Naive thymus-derived CD4-positive, alpha-beta T cell (primary cell): Measurements from ENCODE around the gene MYL6. TPM values are rescaled to one million over a fixed set of nuclear protein-coding genes. Genes with fewer than 3 reads are reported as not detected.
"Not testable (repeated sequence)": the region's sequence is repeated elsewhere in the genome, so short reads cannot be mapped to it uniquely, and the experiment has no call there.

Experiments used
- ATAC-seq: fragments of 150-1000 bp; cut with Tn5 transposase; 2 replicates; pipeline ENCODE4 v1.10.0; 2021; ENCODE audit warnings: mild to moderate bottlenecking, moderate library complexity
- CTCF ChIA-PET: fragments of 350-600 bp; sonication (Branson Sonifier 250); formaldehyde crosslinking; loops from one replicate; lab custom pipeline; 2021; ENCODE audit warnings: antibody characterized with exemption; lab: Charles Lee
- POLR2A ChIA-PET: fragments of 350-600 bp; sonication (Branson Sonifier 250); formaldehyde crosslinking; loops from one replicate; lab custom pipeline; 2021; ENCODE audit warnings: antibody characterized with exemption, inconsistent platforms; lab: Charles Lee
- DNase-seq, 9 donors: peaks; one replicate each; pipeline versions ENCODE4 v3.0.0 to v3.0.0-alpha.2; 2020 to 2022; ENCODE audit warnings: mixed read lengths in 1 of 9
- H3K27ac ChIP-seq: one replicate; pipeline ENCODE4 v1.7.0; 2013; ENCODE audit warnings: mild to moderate bottlenecking, low read depth, low read length, moderate library complexity
- H3K27me3 ChIP-seq, 2 donors: one replicate each; pipeline ENCODE4 v1.7.0; 2013; ENCODE audit warnings: low read length in 2 of 2, mild to moderate bottlenecking in 2 of 2, moderate library complexity in 2 of 2; ENCODE audit not compliant: control insufficient read depth in 2 of 2, insufficient read depth in 2 of 2
- H3K36me3 ChIP-seq, 3 experiments: 1 replicate in 2 of 3; 2 replicates in 1 of 3; pipeline ENCODE4 v1.7.0; 2013; ENCODE audit warnings: low read length in 3 of 3, mild to moderate bottlenecking in 3 of 3, moderate library complexity in 1 of 3; ENCODE audit not compliant: insufficient read depth in 3 of 3, control insufficient read depth in 2 of 3
- H3K4me1 ChIP-seq, 2 donors: one replicate each; pipeline ENCODE4 v1.7.0; 2013; ENCODE audit warnings: low read length in 2 of 2, mild to moderate bottlenecking in 2 of 2, moderate library complexity in 1 of 2; ENCODE audit not compliant: control insufficient read depth in 2 of 2, insufficient read depth in 2 of 2
- H3K4me3 ChIP-seq: 2 replicates; pipeline ENCODE4 v1.7.0; 2013; ENCODE audit warnings: mild to moderate bottlenecking, low read length
- H3K9me3 ChIP-seq, 3 experiments: 1 replicate in 2 of 3; 2 replicates in 1 of 3; pipeline ENCODE4 v1.7.0; 2013; ENCODE audit warnings: low read length in 3 of 3; ENCODE audit not compliant: control insufficient read depth in 2 of 3
- H3K27ac Mint-ChIP-seq, 9 donors: one replicate each; pipeline ENCODE4 v1.8.0; 2020 to 2022; ENCODE audit warnings: mixed read lengths in 9 of 9, mild to moderate bottlenecking in 8 of 9, moderate library complexity in 5 of 9, inconsistent platforms in 2 of 9
- H3K27me3 Mint-ChIP-seq, 5 donors: one replicate each; pipeline ENCODE4 v1.8.0; 2021 to 2022; ENCODE audit warnings: mixed read lengths in 5 of 5, mild to moderate bottlenecking in 1 of 5
- H3K36me3 Mint-ChIP-seq, 5 donors: one replicate each; pipeline ENCODE4 v1.8.0; 2020 to 2022; ENCODE audit warnings: mixed read lengths in 5 of 5, mild to moderate bottlenecking in 3 of 5, inconsistent platforms in 1 of 5
- H3K4me1 Mint-ChIP-seq, 7 donors: one replicate each; pipeline ENCODE4 v1.8.0; 2020 to 2022; ENCODE audit warnings: mixed read lengths in 7 of 7, mild to moderate bottlenecking in 3 of 7, inconsistent platforms in 1 of 7
- H3K4me3 Mint-ChIP-seq, 10 donors: one replicate each; pipeline ENCODE4 v1.8.0; 2020 to 2022; ENCODE audit warnings: mild to moderate bottlenecking in 10 of 10, mixed read lengths in 10 of 10, moderate library complexity in 6 of 10, inconsistent platforms in 2 of 10
- H3K9me3 Mint-ChIP-seq, 11 donors: one replicate each; pipeline ENCODE4 v1.8.0; 2020 to 2022; ENCODE audit warnings: mixed read lengths in 11 of 11, mild to moderate bottlenecking in 4 of 11, inconsistent platforms in 1 of 11, moderate library complexity in 1 of 11
- intact Hi-C, 2 donors: fragments of 100-400 bp; cut with micrococcal nuclease; formaldehyde crosslinking; loops; one replicate each; pipeline ENCODE4 v1.15.1; 2023
- polyA plus RNA-seq, 2 donors: library from polyadenylated mRNA; unstranded; fragments of 300-500 nt; fragmentation: Illumina TruSeq; gene quantifications; one replicate each; pipeline ENCODE4 v1.2.3, GENCODE V29; 2021
- total RNA-seq, 6 experiments: library from RNA in 5 of 6; stranded (reverse) in 5 of 6; gene quantifications; 1 replicate in 5 of 6; 2 replicates in 1 of 6; pipeline ENCODE4 v1.2.3 and lab custom pipeline; 2021 to 2026

MYL6 gene
- total and polyA plus RNA-seq, 7 experiments from 2014 or later: 428 to 2,144 (median 805) TPM

GRCh38 chr12:56193025-56193578 is 34.9 kb downstream of the MYL6 start:
- Mint-ChIP-seq H3K4me3 (peak overlapping the region in 3 of 10 donors; percentile 5 to 27 (median 15)), H3K27ac (peak overlapping the region in 8 of 9 donors; percentile 4 to 80 (median 60)), H3K9me3 (peaks cover 0 to 8% (median 0%) of the 10 kb centered on the region in 11 donors), H3K4me1 (peaks cover 20 to 32% (median 30%) of the 10 kb centered on the region in 7 donors), H3K36me3 (peaks cover 0 to 4% (median 0%) of the 10 kb centered on the region in 5 donors), H3K27me3 (peaks cover 0 to 4% (median 0%) of the 10 kb centered on the region in 5 donors)
- Histone ChIP-seq H3K27me3 (no peaks in the 10 kb centered on the region), H3K4me3 (no peak overlapping the region), H3K27ac (no peak overlapping the region), H3K36me3 (no peaks in the 10 kb centered on the region), H3K4me1 (peaks cover 5 to 9% of the 10 kb centered on the region in 2 donors), H3K9me3 (no peaks in the 10 kb centered on the region)
- DNase-seq: peak in 8 of 9 donors; percentile 55 to 78 (median 74)
- intact Hi-C loops: loop anchor here (1.0 to 10.0 kb wide), 9 partner anchors 31 to 382 kb away; partner anchors contain the start of genes ANKRD52 (in 2 of the 2), COQ10A (in 2 of the 2), NABP2 (in 2 of the 2) and ORMDL2 (in 1 of the 2)
- POLR2A ChIA-PET: interaction anchor here (0.6 to 12.4 kb wide), 10 partner anchors 18 to 271 kb away, joined by 3 to 192 read pairs (median 5); partner anchors contain the start of genes ESYT1, PA2G4, RNF41 and RPL41
- CTCF ChIA-PET: interaction anchor here (0.6 to 8.1 kb wide), 8 partner anchors 9 to 283 kb away, joined by 3 to 193 read pairs (median 3); partner anchors contain the start of genes ESYT1, RPL41 and ZC3H10
- peak; percentile 38 for ATAC-seq

- H3K27me3 Mint-ChIP-seq, H3K4me1 ChIP-seq, H3K27ac ChIP-seq, H3K9me3 Mint-ChIP-seq, H3K4me3 ChIP-seq, H3K36me3 Mint-ChIP-seq, DNase-seq, H3K36me3 ChIP-seq, CTCF ChIA-PET, H3K27me3 ChIP-seq, H3K9me3 ChIP-seq, ATAC-seq, H3K4me3 Mint-ChIP-seq, H3K27ac Mint-ChIP-seq: not testable (repeated sequence)
- intact Hi-C loops: loop anchor here in 1 of 2 donors (10.0 kb wide), 1 partner anchor 378 kb away; no protein-coding TSS in a partner anchor
- POLR2A ChIA-PET: interaction anchor here (0.7 to 2.6 kb wide), 5 partner anchors 24 to 114 kb away, joined by 3 to 12 read pairs (median 4); partner anchors contain the start of genes ANKRD52 and RNF41
- peaks cover 7 to 17% (median 10%) of the 10 kb centered on the region in 7 donors for H3K4me1 Mint-ChIP-seq
These were observed 38.8 kb downstream of the MYL6 start for GRCh38 chr12:56196818-56197550.

DNA sequence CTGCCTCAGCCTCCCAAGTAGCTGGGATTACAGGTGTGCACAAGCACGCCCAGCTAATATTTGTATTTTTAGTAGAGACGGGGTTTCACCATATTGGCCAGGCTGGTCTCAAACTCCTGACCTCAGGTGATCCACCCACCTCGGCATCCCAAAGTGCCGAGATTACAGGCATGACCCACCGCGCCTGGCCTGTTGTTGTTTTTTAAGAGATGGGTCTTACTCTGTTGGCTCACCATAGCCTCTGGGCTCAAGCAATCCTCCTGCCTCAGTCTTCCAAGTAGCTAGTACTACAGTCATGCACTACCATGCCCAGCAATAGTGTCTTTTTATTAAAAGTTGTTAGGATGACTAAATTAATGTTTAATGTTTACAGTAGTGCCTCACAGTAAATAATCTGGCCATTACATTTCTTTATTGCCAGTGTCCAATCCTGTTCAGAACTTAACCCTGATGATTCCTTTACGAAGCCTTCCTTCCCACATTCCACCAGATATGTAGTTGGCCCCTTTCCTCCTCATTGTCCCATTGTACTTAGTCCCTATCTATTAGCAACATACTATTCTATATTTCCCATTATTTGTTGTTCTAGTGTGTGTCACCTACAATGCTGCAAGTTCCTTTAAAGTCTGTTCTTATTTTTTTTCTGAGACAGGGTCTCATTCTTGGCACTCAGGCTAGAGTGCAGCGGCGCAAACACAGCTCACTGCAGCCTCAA is 39.9 kb downstream of the MYL6 start:
- Histone ChIP-seq H3K27ac (no peak overlapping the region), H3K27me3 (no peaks in the 10 kb centered on the region), H3K9me3 (no peaks in the 10 kb centered on the region), H3K4me3 (no peak overlapping the region), H3K36me3 (no peaks in the 10 kb centered on the region), H3K4me1 (no peaks in the 10 kb centered on the region)
- Mint-ChIP-seq H3K36me3 (peaks cover 0 to 4% (median 0%) of the 10 kb centered on the region in 5 donors), H3K27ac (peak overlapping the region in 3 of 9 donors; percentile 17 to 26 (median 21)), H3K27me3 (no peaks in the 10 kb centered on the region), H3K4me3 (no peak overlapping the region), H3K4me1 (peaks cover 4 to 17% (median 8%) of the 10 kb centered on the region in 7 donors), H3K9me3 (no peaks in the 10 kb centered on the region)
- ChIA-PET POLR2A (interaction anchor here (0.7 to 1.2 kb wide), 3 partner anchors 10 to 132 kb away, joined by 3 to 4 read pairs (median 3); partner anchors contain the start of gene RNF41), CTCF (interaction anchor here (0.6 to 0.9 kb wide), 3 partner anchors 21 to 266 kb away, joined by 3 to 4 read pairs (median 3); partner anchors contain the start of gene RNF41)
- DNase-seq (no peak), ATAC-seq (no peak)
- intact Hi-C loops: loop anchor here in 1 of 2 donors (10.0 kb wide), 1 partner anchor 377 kb away; no protein-coding TSS in a partner anchor

DNA sequence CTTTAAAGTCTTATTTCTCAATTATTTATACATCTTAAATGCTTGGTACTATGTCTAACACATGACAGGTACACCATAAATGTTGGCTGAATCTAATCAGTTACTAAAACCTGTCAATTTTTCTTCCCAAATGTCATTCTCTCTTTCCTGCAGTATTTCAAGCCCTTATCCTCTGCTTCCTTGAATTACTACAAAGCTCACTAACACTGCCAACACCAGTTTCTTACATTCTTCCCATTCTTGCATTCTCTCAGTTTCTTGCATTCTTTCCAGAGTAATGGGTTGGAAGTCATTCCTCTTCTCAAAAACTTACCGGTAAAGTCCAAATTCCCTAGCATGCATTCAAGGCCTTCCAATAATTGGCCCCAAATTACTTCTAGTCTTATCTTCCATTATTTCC is 40.7 kb downstream of the MYL6 start:
- H3K4me1 ChIP-seq: no peaks in the 10 kb centered on the region
- Mint-ChIP-seq H3K4me1 (peaks cover 0 to 12% (median 5%) of the 10 kb centered on the region in 7 donors), H3K4me3 (peak overlapping the region in 1 of 10 donors; percentile 26), H3K27me3 (no peaks in the 10 kb centered on the region), H3K27ac (peak overlapping the region in 5 of 9 donors; percentile 21 to 54 (median 46)), H3K9me3 (no peaks in the 10 kb centered on the region), H3K36me3 (peaks cover 0 to 2% (median 0%) of the 10 kb centered on the region in 5 donors)
- no peak for DNase-seq
- no peaks in the 10 kb centered on the region for H3K36me3 ChIP-seq
- H3K27me3 ChIP-seq: no peaks in the 10 kb centered on the region
- no peak overlapping the region for H3K4me3 ChIP-seq
- intact Hi-C loops: loop anchor here in 1 of 2 donors (10.0 kb wide), 1 partner anchor 376 kb away; no protein-coding TSS in a partner anchor
- no peaks in the 10 kb centered on the region for H3K9me3 ChIP-seq
- ChIA-PET POLR2A (interaction anchor here (0.7 to 1.2 kb wide), 3 partner anchors 10 to 131 kb away, joined by 3 to 4 read pairs (median 3); partner anchors contain the start of gene RNF41), CTCF (interaction anchor here (0.9 kb wide), 1 partner anchor 266 kb away, joined by 3 read pairs; no protein-coding TSS in a partner anchor)
- no peak for ATAC-seq
- H3K27ac ChIP-seq: no peak overlapping the region

GRCh38 chr12:56202366-56202765 is 44.2 kb downstream of the MYL6 start:
- H3K27ac Mint-ChIP-seq: peak overlapping the region in 8 of 9 donors; percentile 13 to 79 (median 48)
- no peaks in the 10 kb centered on the region for H3K9me3 Mint-ChIP-seq
- no peaks in the 10 kb centered on the region for H3K4me1 ChIP-seq
- peaks cover 0 to 11% (median 9%) of the 10 kb centered on the region in 5 donors for H3K36me3 Mint-ChIP-seq
- intact Hi-C loops: no loop called here
- no peak for ATAC-seq
- H3K27ac ChIP-seq: peak overlapping the region; percentile 20
- H3K9me3 ChIP-seq: no peaks in the 10 kb centered on the region
- peaks cover under 1 to 32% (median 4%) of the 10 kb centered on the region in 3 experiments for H3K36me3 ChIP-seq
- no peak overlapping the region for H3K4me3 Mint-ChIP-seq
- no peak overlapping the region for H3K4me3 ChIP-seq
- no peaks in the 10 kb centered on the region for H3K27me3 Mint-ChIP-seq
- peaks cover 0 to 9% (median 6%) of the 10 kb centered on the region in 7 donors for H3K4me1 Mint-ChIP-seq
- H3K27me3 ChIP-seq: no peaks in the 10 kb centered on the region
- DNase-seq: no peak
- POLR2A ChIA-PET: interaction anchor here (1.3 to 6.0 kb wide), 2 partner anchors 13 to 19 kb away, joined by 8 to 40 read pairs; partner anchors contain the start of genes RNF41 and SMARCC2
- CTCF ChIA-PET: interaction anchor here (0.5 to 1.9 kb wide), 6 partner anchors 10 to 262 kb away, joined by 3 to 5 read pairs (median 4); partner anchors contain the start of genes RNF41 and SMARCC2
